Hematopoietic multipotent progenitor cell treated with erythropoietin and hydrocortisone succinate and interleukin-3 and kit ligand, for 17 days (in vitro differentiated cells): Measurements from ENCODE around the gene NDUFAF7.
"Not testable (repeated sequence)": the region's sequence is repeated elsewhere in the genome, so short reads cannot be mapped to it uniquely, and the experiment has no call there.

Experiments
- DNase-seq: peaks from one replicate; pipeline ENCODE4 v3.0.0-alpha.2; 2015; ENCODE audit warnings: low spot score

NDUFAF7 gene

DNA sequence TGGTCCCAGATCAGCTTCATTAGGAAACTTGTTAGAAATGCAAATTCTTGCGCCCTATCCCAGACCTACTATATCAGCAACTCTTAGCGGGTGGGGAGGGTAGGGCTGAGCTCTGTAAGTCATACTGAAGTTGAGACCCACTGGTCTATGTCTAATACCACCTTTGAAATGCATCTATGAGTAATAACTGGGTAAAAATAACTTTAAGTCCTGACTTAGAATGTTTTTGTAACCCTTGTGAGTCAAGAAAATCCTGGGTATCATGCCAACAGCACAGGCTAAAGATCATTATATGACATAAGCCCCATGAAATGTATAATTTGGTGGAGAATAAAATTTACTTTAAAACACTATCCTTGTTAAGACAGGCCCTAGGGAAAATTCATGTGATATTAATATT is 51.7 kb downstream of the NDUFAF7 start:
- DNase-seq, result no peak

DNA sequence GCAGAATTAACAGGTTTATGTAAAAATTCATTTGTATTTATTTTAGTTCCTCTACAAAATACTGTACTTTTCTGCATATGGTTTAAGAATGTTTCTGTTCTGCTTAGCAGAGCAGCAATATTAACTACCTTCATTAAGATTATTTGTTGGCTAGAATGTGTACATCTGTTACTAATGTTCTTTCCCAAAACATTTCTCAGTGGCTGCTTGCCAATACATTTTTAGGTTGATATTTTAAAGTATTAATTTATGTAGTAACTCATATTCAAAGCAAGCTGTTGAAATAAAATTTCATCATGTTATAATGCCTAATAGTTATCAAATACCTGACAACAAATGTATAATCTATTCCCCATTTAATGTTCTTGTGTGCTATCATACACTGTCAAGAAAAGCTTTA is 52.9 kb downstream of the NDUFAF7 start:
- no peak for DNase-seq

DNA sequence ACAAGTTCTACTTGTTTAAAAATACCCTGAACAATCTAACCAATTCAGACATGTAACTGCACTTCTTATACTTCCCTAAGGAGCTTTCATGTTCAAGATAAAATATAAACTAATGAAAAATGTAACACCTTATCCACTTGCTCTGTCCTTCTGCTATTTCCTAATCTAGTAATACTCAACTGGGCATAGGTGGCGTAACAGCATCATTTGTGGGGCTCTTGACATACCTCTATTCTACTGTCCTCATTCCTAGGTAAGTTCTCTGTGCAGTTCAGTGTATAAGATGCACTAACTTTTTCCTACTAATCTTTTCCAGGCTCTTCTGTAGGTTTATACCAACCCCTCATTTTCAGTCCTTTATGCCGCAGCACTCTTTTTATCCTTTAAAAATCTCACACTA is 56.5 kb downstream of the NDUFAF7 start:
- no peak for DNase-seq

DNA sequence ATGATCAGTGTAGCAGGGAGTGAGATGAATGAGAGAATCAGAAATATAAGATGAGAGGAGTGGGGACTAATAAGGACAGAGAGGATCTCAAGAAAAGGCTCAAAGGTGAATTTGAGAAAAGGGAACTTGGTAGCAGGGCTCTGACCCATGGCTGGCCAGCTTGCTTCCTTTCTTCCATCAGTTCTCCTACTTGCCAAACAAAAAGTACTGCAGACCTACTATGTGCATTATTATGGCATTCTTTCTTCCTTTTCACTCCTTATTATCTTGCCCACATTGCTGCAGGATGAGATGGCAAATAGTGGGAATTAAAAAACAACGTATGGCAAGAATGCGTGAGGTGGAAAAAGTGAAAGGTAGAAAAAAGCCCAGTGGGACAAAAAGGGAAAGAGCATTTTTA is 60.2 kb downstream of the NDUFAF7 start:
- DNase-seq, result no peak

DNA sequence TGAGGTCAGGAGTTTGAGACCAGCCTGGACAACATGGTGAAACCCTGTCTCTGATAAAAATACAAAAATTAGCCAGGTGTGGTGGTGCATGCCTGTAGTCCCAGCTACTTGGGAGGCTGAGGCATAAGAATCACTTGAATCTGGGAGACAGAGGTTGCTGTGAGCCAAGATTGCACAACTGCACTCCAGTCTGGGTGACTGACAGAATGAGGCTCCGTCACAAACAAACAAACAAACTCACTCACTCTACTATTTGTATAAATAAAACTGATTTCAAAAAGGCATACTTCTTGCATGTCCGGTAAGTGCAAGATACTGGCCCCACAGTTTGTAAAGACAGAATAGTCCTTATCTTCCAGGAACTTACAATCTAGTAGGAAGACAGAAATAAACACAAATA is 63.4 kb downstream of the NDUFAF7 start:
- DNase-seq, result not testable (repeated sequence)

DNA sequence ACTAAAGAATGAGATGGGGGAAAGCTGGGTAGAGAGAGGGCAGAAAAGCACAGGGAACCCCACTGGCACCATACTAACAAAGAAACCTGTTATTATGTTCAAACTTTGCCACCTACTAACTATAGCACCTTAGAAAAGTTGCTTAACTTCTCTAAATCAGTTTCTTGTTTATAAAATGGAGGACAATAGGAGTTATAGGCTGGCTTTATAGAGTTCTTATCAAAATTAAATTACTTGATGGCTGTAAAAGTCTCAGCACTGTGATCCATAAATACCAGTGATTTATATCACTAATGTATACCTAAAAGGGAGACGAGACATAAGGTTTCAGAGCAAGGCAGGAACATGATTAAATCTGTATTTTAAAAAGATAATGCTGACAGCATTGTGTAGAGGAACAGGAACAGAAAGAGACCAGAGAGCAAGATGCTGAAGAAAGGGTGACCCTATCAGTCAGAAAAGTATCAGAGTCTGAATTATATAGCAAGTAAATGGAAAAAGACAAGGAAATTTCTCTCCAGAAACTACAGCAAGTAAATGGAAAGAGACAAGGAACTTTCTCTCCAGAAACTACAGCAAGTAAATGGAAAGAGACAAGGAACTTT is 64.1 kb downstream of the NDUFAF7 start:
- DNase-seq, result no peak

DNA sequence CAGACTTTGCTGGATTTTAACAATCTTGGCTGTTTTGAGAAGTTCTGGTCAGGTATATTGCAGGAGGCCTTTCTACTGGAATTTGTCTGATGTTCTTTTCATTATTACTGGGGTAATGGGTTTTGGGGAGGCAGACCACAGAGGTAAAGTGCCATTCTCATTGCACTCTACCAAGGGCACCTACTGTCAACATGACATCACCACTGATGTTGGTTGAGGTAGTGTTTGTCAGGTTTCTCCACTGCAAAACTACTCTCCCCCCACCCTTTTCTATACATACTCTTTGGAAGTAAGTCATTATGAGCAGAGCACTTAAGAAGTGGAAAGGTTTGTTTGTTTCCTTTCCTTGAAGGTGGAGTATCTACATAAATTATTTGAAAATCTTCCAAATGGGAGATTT is 66.2 kb downstream of the NDUFAF7 start:
- no peak for DNase-seq
